ES-I3 (cell line): ENCODE results near the gene DPP10.

Experiments used
- H3K36me3 ChIP-seq: 2 replicates; pipeline ENCODE4 v1.6.1; 2013; ENCODE audit warnings: mild to moderate bottlenecking, low read length, control low read depth, moderate library complexity; ENCODE audit not compliant: insufficient read depth
- H3K4me1 ChIP-seq: 2 replicates; pipeline ENCODE4 v1.6.1; 2013; ENCODE audit warnings: mild to moderate bottlenecking, control low read depth, low read length; ENCODE audit not compliant: insufficient read depth
- H3K9ac ChIP-seq: 2 replicates; pipeline ENCODE4 v1.6.1; 2013; ENCODE audit warnings: low read depth, mild to moderate bottlenecking, low read length, moderate library complexity
- H3K9me3 ChIP-seq: 2 replicates; pipeline ENCODE4 v1.6.1; 2013; ENCODE audit warnings: mild to moderate bottlenecking, low read length, moderate library complexity; ENCODE audit not compliant: control insufficient read depth, insufficient read depth

Gene DPP10

DNA sequence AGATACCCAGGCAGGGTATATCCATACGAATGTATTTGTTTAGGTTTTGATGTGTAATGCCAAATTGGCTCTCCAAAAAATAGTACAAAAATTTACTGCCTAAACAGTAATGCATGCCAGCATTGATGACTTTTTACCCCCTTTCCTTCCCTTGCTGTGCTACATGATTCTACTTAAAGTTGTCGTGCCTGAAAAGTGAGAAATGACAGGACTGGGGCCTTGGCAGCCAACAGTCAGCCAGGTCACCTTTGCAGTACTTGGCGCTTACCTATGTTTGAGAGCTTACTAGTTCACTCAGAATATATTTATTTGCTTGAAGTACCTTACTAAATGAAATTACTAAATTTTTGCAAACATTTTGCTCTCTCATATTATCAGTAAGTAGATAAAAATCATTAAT, 1329.1 kb downstream of the DPP10 start:
- H3K9ac ChIP-seq: no peak overlapping the region
- no peaks in the 10 kb centered on the region for H3K36me3 ChIP-seq
- no peaks in the 10 kb centered on the region for H3K4me1 ChIP-seq
- no peaks in the 10 kb centered on the region for H3K9me3 ChIP-seq

DNA sequence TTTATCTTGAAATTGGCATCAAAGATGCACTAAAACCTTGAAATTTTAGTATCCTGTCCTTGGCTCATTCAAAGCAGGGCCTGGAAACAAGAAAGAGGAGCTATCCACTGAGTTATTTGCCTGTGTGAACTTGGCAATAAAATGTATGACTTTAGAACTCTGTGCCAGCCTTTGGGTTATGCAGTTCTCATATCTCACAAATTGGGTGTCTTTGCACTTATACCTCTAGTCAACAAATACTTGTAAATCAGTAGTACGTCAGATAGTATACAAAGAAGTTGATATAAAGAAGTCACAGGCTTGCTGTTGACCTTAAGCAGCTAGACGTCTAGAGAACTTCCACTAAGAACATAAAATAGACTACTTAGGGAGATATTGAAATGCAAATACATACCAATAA, 1331.9 kb downstream of the DPP10 start:
- Histone ChIP-seq H3K9ac (no peak overlapping the region), H3K36me3 (no peaks in the 10 kb centered on the region), H3K4me1 (no peaks in the 10 kb centered on the region), H3K9me3 (no peaks in the 10 kb centered on the region)

DNA sequence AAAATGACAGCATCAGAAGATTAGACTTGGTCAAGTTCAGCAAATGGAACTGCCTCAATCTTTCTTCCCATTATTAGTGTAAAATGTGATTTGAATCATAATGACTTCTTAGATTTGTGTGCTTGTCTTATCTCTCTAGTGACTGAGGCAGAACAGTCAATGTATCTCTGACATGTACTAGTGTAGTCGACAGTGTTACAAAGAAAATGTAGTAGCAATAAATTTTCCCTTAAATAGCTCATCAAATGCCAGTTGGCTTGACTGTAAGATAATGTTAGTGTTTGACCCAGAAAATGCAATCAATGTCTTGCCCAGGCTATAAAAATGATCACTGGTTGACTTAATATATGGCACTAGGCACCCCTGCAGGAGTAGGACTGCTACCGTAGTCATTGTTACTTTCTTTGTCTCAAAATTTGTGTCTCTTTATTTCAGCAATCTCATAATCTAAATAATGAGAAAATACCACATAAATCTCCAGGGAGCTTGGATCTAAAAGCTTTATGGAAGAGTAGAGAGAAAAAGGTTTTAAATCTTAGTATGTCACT, 1336.7 kb downstream of the DPP10 start:
- H3K36me3 ChIP-seq: no peaks in the 10 kb centered on the region
- H3K9ac ChIP-seq: no peak overlapping the region
- no peaks in the 10 kb centered on the region for H3K4me1 ChIP-seq
- H3K9me3 ChIP-seq: no peaks in the 10 kb centered on the region

DNA sequence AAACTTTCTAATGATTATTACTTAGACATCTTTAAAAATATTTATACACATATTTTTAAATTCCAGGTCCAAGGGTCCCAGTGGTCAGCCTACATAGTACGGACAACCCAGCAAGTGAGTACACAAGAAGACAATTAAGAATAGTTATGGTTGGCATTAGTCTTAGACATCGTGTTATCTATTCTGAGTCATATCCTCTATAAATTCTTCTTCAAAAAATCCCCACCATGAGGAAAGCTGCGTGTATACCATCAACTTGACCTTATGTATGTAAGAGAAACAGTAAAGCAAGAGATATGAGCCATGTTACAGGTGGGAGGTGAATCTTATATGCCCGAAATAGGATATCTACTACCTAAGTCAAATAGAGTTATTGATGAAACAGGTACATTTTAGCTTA, 1339.8 kb downstream of the DPP10 start:
- Histone ChIP-seq H3K36me3 (no peaks in the 10 kb centered on the region), H3K9me3 (no peaks in the 10 kb centered on the region), H3K4me1 (no peaks in the 10 kb centered on the region), H3K9ac (no peak overlapping the region)

DNA sequence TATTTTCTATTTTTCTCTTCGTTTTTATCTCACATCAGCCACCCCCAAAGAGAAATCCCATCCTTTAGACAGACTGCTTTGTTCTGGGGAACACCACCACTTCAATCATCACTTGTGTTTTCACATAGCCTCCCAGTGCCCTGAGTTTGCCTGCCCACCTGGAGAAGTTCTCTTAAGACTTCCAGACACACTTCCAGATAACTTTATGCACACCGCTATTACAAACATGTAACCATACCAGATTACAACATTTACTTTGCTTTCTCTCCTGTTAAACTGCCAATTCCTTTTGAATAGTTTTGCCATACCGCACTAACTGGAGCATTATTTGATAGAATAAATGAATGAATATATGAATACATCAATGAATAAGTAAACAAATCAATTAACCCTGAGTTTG, 1353.6 kb downstream of the DPP10 start:
- Histone ChIP-seq H3K4me1 (no peaks in the 10 kb centered on the region), H3K9me3 (no peaks in the 10 kb centered on the region), H3K36me3 (no peaks in the 10 kb centered on the region), H3K9ac (no peak overlapping the region)

DNA sequence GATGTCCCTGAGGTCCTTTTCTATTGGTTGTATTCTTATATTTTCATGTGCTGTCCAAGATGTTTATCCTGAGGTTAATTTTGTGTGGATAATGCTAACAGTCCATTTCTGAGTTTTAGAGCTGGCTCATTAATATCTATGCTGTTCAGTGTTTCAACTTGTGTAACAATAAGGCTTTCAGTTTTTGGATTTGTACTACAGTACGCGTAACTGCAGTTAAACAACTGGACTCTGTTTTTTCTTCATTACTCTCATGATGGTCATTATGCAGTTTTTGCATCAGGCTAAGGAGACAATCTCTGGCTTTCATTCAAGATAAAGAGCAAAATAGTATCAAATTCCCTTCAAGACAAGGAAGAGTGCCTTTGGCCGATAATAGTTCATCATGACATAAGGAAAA, 1364.8 kb downstream of the DPP10 start:
- H3K4me1 ChIP-seq: no peaks in the 10 kb centered on the region
- H3K36me3 ChIP-seq: no peaks in the 10 kb centered on the region
- H3K9ac ChIP-seq: no peak overlapping the region
- no peaks in the 10 kb centered on the region for H3K9me3 ChIP-seq

DNA sequence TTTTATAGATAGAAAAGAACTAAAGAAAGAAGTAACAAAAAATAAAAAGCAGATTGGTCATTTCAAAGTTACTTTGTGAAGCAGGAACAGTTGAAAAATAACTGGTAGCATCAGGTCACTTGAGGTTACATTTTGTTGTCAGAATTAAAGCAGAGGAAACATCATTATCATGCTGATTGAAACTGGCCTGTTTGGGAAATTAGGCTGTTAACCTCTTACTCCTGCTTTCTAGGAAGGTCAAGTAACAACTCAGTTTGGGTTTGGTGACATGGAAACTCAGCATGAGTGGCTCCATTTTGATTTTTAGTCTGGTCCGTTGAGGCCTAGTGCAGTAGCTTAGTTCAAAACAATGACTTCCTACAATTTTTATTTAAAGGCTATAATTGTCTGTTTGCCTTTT, 1383.5 kb downstream of the DPP10 start:
- H3K4me1 ChIP-seq: peaks cover 7% of the 10 kb centered on the region; the same call in 1 of the 2 replicates
- no peaks in the 10 kb centered on the region for H3K36me3 ChIP-seq
- no peak overlapping the region for H3K9ac ChIP-seq
- no peaks in the 10 kb centered on the region for H3K9me3 ChIP-seq

DNA sequence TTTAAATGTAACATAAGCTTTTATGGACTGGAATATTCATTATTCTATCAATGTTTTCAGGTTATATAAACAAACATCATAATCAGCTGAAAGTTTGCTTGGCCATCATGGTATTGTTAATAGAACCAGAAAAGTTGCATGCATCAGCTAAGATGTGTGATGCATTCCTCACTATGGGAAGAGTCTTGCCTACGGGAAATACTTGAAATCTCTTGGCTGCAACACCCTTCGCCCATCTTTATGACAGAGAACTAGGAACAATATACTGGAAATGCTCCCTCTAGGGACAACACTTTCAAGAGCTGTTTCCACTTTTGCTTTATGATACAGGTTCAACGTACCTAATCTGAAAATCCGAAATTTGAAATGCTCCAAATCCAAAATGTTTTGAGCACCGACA, 1390.8 kb downstream of the DPP10 start:
- H3K9ac ChIP-seq: no peak overlapping the region
- H3K9me3 ChIP-seq: no peaks in the 10 kb centered on the region
- H3K4me1 ChIP-seq: no peaks in the 10 kb centered on the region
- H3K36me3 ChIP-seq: no peaks in the 10 kb centered on the region

DNA sequence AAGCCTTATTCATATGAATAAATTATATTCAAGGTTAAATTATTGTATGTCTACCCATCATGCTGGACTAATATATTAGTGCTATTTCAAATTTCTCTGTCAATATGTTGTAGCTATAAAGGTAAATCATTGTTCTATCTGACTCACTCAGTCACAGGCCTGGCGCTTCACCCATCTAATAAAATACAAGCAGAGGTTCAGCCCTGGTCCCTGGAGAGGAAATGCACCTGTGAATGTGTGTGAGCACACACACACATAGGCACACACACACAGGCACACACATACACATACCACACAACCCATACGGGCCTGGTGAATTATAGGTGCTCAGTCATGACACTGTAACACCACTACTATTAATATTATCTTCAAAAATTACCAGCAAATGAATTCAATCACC, 1396.1 kb downstream of the DPP10 start:
- Histone ChIP-seq H3K9ac (no peak overlapping the region), H3K4me1 (no peaks in the 10 kb centered on the region), H3K36me3 (no peaks in the 10 kb centered on the region), H3K9me3 (no peaks in the 10 kb centered on the region)

DNA sequence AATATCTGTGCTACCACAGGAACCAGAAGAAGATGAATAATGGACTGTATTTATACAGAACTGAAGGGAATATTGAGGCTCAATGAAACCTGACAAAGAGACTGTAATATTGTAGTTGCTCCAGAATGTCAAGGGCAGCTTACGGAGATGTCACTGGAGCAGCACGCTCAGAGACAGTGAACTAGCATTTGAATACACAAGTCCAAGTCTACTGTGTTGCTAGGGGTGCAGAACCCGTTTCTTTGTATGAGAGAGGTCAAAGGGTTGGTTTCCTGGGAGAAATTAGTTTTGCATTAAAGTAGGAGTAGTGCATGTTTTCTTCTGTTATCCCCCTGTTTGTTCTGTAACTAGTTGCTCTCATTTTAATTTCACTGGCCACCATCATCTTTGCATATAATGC, 1399.9 kb downstream of the DPP10 start:
- Histone ChIP-seq H3K36me3 (no peaks in the 10 kb centered on the region), H3K9me3 (no peaks in the 10 kb centered on the region), H3K4me1 (no peaks in the 10 kb centered on the region), H3K9ac (no peak overlapping the region)

DNA sequence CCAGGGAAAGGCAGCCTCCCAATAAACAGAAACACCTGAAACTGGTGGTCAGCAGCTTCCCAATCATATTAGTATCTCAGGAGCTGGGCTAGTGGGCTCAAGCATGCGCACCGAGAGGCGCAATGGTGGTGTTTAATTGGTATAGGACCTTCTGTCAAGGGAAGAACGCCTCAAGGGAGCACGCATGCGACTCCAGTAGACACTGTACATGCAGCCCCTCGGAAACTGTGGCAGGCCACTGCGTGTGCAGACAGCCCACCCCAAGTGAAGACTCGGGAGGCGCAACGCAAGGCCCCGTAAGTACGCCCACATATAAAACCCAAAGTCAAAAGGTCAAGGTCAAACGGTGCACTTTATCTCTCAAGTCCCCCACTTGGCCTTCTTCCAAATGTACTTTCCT, 1405.8 kb downstream of the DPP10 start:
- H3K4me1 ChIP-seq: no peaks in the 10 kb centered on the region
- H3K9ac ChIP-seq: no peak overlapping the region
- no peaks in the 10 kb centered on the region for H3K36me3 ChIP-seq
- H3K9me3 ChIP-seq: no peaks in the 10 kb centered on the region

DNA sequence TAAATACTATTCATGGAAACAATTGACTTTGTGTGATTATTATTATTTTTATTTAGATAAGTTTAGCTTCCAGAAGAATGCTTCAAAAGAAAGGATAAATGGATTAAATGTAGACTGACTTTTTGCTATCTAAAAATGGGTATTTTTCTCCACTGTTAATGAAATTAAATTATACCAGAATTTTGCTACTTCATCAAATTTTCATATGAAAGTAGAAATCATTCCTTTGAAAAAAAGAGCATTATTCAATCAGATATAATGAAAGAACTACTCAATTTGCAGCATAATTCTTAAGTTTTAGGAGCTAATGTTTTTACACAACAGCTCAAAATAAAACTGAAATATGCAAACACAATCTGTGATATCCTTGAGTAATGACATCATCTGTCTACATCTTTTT, 1424.6 kb downstream of the DPP10 start:
- H3K36me3 ChIP-seq: no peaks in the 10 kb centered on the region
- no peaks in the 10 kb centered on the region for H3K9me3 ChIP-seq
- H3K9ac ChIP-seq: no peak overlapping the region
- H3K4me1 ChIP-seq: no peaks in the 10 kb centered on the region

DNA sequence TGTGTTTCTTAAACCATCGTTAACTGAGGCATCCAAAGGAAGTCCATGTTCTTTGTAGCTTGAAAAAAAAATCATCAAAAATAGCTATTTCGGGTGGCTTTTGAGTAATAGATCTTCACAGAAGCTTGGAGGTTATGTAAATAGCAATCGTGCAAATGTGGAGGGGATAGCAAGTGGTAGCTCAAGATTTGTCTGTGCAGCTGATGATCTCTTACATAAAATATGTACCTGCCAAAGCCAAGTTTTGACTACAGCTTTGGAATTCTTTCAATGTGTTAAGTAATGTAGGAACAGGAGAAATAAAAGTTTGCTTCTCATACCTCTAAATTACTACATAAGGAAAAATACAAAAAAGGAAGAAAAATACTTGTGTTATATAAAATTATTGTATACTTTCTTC, 1432.0 kb downstream of the DPP10 start:
- Histone ChIP-seq H3K9ac (no peak overlapping the region), H3K36me3 (no peaks in the 10 kb centered on the region), H3K4me1 (no peaks in the 10 kb centered on the region), H3K9me3 (no peaks in the 10 kb centered on the region)

DNA sequence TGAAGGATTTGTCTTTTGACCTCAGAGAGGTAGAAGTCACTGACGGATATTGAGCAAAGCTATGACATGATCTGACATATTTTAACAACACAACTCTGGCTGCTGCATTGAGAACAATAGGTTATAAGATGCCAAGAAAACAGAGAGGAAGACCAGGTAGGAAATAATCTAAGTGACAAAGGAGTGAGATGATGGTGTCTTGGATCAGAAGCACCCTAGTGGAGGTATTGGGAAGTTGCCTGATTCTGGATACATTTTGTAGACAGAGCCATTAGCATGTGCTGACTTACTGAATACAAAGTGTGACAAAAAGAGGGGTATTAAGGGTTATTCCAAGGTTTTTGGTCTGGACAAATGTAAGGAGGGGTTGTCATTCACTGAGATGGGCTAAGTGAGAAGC, 1438.1 kb downstream of the DPP10 start:
- Histone ChIP-seq H3K36me3 (no peaks in the 10 kb centered on the region), H3K4me1 (no peaks in the 10 kb centered on the region), H3K9ac (no peak overlapping the region), H3K9me3 (no peaks in the 10 kb centered on the region)

DNA sequence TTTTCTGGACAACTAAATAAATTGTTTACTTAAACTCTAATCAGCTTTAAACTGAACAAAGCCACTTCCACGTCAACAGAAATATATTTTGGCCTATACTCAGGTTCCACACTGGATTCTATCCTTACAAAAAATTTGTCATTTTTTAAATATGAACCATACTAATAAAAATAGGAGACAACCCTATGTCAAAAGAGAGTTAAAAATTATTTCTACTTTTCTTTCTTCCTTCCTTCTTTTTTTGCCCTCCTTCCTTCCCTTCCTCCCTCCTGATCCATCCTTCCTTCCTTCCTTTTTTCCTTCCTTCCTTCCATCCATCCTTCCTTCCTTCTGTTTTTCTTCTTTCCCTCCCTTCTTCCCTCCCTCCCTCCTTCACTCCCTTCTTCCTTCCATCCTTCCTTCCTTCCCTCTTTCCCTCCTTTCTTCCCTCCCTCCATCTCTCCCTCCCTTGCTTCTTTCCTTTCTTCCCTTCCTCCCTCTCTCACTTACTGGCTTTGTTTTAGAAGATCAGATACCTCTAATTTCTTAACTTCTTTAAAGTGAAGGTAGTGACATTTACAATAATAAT, 1444.9 kb downstream of the DPP10 start:
- no peaks in the 10 kb centered on the region for H3K9me3 ChIP-seq
- H3K9ac ChIP-seq: no peak overlapping the region
- no peaks in the 10 kb centered on the region for H3K4me1 ChIP-seq
- no peaks in the 10 kb centered on the region for H3K36me3 ChIP-seq
